Epithelial cell of esophagus (primary cell): Measurements from ENCODE around the gene SMAGP.

ENCODE experiments used
- DNase-seq: peaks from one replicate; pipeline ENCODE4 v3.0.0; 2010; ENCODE audit warnings: low read depth
- H3K4me3 ChIP-seq: 2 replicates; pipeline ENCODE4 v1.5.1; 2011; ENCODE audit warnings: mild to moderate bottlenecking, low read length, control low read depth
- TF ChIP-seq, protein P1 (sequence below): IDR thresholded peaks from 2 replicates; pipeline ENCODE4 v1.5.1; 2011; ENCODE audit warnings: low read depth, mild to moderate bottlenecking, low read length, control low read depth, inconsistent platforms; ENCODE audit not compliant: insufficient read depth; ENCODE audit errors: missing control alignments

The SMAGP gene

DNA sequence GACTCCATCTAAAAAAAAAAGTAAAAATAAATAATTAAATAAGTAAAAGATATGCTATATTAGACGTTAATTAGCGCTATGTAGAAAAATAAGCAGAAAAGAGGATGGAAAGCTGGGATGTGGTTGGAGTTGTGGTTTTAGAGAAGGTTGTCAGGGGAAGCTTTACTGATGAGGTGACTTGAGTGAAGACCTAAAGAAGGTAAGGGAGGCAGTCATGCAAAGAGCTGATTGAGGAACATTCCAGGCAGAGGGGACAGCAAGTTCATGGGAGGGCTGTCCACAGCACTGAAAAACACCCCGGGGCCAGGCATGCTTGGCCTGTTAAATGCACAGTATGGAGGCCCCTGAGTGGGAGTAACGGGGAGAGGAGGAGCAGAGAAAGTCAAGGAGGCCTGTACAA lies 15.7 kb downstream of the SMAGP start:
- no peak for DNase-seq
- no peak overlapping the region for H3K4me3 ChIP-seq
- TF ChIP-seq, protein P1, sequence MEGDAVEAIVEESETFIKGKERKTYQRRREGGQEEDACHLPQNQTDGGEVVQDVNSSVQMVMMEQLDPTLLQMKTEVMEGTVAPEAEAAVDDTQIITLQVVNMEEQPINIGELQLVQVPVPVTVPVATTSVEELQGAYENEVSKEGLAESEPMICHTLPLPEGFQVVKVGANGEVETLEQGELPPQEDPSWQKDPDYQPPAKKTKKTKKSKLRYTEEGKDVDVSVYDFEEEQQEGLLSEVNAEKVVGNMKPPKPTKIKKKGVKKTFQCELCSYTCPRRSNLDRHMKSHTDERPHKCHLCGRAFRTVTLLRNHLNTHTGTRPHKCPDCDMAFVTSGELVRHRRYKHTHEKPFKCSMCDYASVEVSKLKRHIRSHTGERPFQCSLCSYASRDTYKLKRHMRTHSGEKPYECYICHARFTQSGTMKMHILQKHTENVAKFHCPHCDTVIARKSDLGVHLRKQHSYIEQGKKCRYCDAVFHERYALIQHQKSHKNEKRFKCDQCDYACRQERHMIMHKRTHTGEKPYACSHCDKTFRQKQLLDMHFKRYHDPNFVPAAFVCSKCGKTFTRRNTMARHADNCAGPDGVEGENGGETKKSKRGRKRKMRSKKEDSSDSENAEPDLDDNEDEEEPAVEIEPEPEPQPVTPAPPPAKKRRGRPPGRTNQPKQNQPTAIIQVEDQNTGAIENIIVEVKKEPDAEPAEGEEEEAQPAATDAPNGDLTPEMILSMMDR = no peak

DNA sequence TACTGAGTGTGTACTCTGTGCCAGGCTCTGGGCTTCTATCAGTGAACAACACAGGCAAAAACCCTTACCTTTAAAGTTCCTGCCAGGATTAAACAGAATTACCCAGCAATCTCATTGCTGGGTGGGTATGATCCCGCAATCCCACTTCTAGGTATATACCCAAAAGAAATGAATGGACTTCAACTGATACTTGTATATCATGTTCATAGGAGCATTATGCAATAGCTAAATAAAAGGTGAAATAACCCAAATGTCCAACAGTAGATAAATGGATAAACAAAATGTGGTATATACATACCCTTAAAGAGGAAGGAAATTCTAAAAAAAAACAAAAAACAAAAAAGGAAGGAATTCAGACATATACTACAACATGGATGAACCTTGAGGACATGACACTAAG lies 16.9 kb downstream of the SMAGP start:
- TF ChIP-seq, protein P1 = no peak
- no peak for DNase-seq
- no peak overlapping the region for H3K4me3 ChIP-seq

DNA sequence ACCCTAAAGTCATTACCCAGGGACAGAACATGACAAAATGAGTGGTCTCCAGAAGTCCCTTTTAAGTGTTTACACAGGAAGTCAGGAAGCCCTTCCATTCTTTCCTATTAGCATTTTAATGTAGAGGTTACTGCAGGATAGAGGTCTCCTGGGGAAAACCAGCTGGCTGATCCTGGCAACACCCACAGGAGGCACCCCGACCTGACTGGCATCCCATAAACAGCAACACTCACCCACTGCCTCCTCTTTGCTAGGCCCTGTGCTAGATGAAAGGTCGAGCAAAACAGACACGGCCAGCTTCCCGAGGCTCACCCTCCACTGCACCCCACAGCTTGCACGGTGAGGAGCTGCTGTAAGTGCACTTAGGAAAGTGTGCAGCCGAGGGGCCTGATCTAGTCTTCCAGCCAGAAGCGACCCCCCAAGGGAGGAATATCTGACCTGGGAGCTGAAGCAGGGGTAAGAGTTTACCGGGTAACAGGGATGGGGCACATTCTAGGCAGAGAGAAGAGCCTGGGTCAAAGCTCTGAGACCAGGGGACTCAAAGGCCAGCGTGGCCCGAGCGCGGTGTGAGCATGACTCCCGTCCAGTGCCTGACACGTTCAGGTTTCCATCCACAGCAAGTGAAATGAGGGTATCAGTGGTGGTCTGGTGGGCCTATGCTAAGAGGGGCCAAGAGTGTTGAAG lies 22.6 kb downstream of the SMAGP start:
- DNase-seq = no peak
- TF ChIP-seq, protein P1 = no peak
- no peak overlapping the region for H3K4me3 ChIP-seq

DNA sequence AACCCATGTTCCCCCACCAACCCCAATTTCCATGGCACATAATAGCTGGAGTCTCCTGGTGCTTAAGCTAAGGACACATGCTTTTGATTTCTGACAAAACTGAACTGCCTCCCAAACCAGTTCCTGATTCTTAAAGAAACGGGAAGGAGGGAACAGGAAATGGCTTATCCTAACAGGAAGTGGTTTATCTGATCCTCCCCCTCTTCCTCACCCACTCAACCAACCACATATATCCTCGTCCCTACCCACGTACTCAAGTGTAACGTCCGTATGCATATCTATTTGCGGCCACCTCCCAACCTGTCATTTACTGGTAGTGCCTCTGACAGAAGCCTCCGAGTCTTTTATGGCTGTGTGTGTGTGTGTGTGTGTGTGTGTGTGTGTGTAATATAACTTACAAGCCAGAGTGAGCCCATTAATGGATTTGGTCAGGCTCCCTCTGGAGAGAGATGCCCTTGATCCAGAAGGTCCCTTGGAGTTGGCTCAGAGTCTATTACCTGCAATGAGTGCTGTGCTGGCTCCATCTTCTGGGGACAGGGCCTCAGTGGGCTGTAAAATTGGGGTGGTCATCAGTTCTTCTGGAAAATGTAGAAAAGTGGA lies 23.9 kb downstream of the SMAGP start:
- no peak for DNase-seq
- TF ChIP-seq, protein P1 = no peak
- H3K4me3 ChIP-seq = no peak overlapping the region

DNA sequence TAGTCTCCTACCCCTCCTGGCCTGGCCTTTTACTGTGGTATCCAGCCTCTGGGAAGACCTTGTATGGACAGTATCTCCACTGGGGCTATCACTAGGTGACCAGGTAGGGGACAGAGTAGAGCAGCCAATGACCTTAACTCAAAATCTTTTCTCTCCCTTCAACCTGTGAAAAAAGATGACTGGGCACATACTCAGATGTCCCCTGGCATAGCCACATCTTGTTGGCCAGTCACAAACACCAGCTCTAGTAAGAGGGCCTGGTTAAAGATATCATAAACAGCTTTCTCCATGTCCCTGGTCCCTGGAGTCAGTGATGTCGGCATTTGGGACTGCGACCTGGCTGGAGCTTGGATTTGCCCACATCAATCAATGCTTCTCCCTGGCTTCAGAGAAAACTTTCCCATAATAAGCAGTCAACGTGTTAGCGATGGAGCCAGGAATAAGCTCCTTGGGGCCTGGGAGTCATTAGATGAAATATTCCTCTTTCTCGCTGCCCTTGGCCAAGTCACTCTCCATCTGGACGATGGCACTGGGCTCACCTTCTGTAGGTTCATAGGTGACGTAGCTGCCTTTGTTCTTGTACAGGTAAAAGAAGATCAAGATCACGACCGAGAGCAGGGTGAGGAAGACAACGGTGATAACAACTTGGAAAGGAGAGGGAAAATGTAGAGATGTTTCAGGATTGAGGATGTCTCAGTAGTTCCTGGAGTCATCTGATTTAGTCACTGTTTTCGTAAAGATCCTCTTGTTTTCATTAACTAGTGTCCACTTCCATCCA lies 24.6 kb downstream of the SMAGP start:
- DNase-seq = no peak
- H3K4me3 ChIP-seq = no peak overlapping the region
- TF ChIP-seq, protein P1 = no peak

DNA sequence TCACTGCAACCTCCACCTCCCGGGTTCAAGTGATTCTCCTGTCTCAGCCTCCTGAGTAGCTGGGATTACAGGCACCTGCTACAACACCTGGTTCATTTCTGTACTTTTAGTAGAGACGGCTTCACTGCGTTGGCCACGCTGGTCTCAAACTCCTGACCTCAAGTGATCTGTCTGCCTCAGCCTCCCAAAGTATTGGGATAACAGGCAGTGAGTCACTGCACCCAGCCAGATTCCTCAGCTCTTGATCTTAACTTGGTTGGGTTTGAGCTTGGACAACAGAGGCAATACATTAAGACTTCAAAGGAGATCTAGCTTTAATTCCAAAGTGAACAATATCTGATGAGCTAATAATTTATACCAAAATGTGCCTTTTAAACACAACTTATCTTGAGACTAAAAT lies 25.9 kb downstream of the SMAGP start:
- DNase-seq = no peak
- H3K4me3 ChIP-seq = no peak overlapping the region
- TF ChIP-seq, protein P1 = no peak
